ENCODE data around the gene HIBADH.
A peak's percentile ranks its signal among the peaks of the same experiment; 100 is the strongest.
"Not testable (repeated sequence)": the region's sequence is repeated elsewhere in the genome, so short reads cannot be mapped to it uniquely, and the experiment has no call there.

Gene HIBADH

DNA sequence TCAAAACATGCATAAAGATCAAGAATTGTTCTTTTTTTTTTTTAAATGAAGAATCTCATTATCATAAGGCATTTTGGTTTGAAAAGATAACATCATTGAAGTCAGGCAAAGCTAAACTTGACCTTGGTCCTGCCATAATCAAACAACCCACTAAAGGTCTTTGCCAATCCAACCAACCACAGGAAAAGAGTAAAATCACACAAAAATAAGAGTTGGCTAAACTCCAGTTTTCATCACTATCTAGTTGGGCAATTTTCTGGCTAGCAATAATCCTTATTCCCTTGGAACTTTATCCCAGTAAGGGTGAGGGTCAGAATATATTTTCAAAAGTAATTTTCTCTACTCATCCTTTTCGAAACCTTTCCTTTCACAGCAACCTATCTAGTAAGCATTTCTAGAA is 62.4 kb downstream of the HIBADH start:
- no peak for DNase-seq (ENCODE audit: low read depth)

DNA sequence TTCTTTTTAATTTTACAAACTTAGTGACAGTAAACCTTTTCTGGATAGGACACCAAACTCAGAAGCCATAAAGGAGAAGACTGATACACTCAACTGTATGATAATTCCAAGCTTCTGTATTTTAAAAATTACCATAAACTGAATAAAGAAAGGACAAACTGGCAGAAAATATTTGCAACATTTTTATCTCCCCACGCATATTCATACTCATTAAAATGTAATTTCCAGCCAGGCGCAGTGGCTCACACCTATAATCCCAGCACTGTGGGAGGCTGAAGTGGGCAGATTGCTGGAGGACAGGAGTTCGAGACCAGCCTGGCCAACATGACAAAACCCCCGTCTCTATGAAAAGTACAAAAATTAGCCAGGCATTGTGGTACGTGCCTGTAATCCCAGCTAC is 67.7 kb downstream of the HIBADH start:
- DNase-seq (ENCODE audit: low read depth): no peak

DNA sequence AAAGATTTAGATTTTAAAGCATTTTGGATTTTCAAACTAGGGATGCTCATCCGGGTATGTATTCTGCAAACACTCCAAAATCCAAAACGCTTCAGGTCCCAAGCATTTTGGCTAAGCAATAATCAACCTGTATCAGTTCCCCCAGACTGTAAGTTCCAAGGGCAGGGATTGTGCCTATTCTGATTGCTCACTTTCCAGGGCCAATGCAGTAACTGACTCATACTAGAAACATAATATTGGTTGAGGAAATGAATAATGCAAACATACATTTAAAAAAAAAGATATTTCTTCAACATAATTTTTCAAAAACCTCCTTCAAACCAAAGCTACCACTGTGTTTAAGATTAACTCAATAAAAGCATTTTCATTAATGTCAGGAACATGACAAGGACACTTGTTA is 69.5 kb downstream of the HIBADH start:
- DNase-seq (ENCODE audit: low read depth): no peak

DNA sequence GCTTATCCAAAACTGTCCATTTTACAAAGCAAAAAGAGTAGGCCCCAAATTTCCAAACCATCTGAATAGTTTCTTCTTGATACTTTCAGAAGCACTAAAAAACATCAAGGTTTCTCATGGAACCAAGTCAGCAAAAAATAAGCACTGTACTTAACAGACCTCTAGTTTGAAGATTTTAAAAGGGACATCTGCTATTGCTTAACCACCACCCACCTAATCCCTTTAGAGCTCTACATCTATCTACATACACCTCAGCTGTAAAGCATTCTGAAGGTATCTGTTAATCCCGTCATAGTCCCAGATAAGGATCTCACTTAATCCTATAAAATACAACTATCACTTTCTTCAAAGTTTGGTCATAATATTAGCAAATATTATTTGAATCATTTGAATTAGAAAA is 72.3 kb downstream of the HIBADH start:
- no peak for DNase-seq (ENCODE audit: low read depth)

DNA sequence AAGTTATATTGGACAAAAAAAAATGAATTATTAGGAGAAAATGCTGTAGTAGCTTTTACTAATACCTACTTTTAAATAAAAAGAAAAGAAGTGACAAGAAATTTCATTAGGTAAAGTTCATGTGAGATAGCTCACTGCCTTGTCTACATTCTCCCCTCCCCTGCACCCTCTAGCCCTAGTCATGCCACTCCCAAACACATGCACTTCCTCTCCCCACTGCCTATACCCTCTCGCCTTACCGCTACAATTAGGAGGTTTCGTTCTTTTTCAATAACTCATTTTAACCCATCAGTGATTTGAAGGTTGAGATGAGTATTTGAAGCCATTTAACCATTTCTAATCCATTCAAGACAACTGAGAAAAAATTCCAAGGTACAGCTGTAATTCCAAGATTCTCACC is 75.3 kb downstream of the HIBADH start:
- DNase-seq (ENCODE audit: low read depth): no peak

DNA sequence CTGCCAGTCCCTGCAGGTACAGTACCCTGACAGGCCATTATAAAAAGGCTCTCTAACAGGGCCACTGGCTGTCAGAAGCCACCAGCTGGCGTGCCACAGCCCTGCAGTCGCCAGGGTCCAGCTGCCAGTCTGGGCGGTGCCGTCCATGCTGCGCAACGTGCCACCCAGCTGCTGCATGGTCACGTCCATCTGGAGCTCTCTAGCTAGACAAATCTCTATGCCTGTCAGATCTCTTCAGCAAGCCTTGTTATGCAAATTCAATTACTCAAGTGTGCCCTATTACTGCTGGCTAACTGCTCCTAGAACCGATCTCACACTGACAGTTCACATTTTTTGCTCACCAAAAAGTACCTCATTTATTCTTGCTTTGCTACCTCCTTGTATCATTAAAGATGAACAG is 75.9 kb downstream of the HIBADH start:
- DNase-seq (ENCODE audit: low read depth): no peak

DNA sequence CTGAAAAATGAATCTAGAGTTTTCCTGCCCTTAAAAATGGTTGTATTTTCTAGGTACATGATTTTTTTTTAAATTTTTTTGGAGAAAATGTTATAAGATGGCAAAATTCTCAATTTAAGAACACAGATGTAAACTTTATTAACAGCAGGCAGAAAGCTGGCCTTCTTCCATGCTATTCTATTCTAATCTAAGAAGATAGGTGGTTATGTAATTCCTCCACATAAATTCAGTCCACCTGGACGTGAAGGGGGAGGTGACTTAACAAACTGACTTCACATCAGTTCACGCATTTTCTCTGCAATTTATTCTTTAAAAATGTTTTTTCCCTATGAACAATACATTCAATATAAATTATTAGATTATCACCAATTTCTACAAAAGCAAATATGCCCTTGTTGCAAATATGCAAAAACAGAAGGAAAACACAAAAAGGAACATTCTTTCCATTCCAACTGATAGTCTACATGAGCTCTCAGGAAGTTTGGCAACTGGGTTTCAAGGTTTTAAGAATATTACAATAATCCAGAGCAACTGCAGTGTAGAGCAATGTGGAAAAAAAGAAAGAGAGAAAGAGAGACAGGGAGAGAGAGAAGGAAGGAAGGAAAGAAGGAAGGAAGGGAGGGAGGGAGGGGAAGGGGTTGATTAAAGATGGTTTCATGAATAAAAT is 76.8 kb downstream of the HIBADH start:
- no peak for DNase-seq (ENCODE audit: low read depth)

DNA sequence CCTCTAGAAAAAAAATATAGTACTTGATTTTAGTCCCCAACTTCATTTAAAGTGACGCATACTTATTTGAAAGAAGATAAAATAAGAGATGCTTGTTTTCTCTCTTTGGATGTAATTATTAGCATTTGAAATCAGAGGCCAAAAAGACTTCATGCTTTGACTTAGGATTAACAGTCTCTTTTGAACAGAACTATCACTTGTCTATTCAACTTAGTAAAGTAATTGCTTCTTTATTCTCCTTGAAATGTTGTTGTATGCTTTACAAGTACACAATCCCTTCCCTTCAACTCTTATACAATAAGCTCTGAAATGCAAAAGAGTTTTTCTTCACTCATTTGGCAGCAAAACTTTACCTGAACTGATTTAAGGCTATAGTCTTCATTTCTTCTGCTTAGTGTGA is 80.8 kb downstream of the HIBADH start:
- no peak for DNase-seq (ENCODE audit: low read depth)

DNA sequence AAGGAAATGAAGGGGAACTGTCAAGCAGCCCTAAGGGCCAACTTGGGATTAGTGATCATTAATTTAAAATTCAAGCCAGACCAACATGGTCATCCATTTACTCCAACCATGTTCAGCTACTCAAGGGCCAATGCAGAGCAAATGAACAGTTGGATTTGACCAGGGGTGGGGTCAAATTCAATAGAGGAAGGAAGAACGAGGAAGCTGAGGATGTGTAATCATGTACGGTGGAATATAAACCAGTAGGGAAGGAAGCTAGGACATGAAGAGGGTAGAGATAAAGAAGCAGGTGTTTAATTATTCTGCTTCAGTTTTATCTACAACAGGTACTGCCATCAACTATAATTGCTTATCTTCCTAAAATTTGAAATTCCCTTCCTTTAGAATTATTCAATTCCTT is 81.6 kb downstream of the HIBADH start:
- DNase-seq (ENCODE audit: low read depth): no peak

DNA sequence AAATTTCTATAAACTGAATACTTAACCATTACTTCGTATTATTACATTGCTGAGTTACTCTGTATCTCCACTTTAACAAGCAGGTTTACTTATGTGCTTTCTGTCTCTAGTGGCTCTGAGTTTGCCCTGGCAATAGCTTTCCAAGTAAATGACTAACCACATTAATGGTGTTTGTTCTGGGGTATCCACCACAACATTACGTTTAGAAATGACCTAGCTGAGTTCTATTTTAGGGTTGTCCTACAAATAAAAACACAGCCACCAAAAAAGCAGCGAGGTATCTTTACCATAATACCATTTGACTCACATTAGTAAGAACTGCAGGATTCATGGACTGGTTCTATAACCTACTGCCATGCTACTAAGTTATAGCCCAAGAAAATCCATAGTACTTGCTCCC is 83.1 kb downstream of the HIBADH start:
- DNase-seq (ENCODE audit: low read depth): no peak

DNA sequence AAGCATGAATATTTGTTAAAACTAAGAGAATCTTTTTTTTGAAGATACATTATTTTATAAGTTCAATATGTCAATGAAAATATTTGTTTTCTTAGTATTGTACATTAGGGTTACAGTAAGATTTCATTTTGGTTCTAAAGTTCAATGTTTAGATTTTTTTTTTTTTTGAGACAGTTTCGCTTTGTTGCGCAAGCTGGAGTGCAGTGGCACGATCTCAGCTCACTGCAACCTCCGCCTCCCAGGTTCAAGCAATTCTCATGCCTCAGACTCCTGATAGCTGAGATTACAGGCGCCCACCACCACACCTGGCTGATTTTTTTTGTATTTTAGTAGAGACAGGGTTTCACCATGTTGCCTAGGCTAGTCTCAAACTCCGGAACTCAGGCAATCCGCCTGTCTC is 84.5 kb downstream of the HIBADH start:
- DNase-seq (ENCODE audit: low read depth): not testable (repeated sequence)

DNA sequence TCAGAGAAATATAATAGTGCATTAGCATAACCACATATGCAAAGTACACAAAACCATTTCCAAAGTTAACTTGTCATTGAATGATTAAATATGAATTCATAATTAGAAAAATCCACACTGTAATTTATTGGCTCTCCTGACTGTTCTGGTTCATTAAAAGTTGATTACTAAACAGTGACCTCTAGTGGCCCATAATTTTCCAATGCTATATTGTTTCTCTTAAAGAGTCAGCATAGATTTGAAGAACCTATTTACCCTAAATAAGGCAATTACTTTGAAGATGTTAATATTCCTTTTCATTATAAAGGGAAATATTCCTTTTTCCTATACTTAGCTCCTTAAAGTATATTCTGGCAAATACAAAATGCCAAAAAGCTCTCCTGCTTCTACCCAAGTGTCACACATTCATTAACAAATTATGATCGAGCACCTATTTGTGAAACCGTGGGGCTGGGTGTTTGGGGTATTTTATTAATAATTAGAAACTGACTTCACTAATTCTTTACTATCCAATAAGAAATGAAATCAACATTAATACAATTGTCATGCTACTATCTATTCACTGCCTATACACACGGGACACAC is 86.2 kb downstream of the HIBADH start:
- peak; percentile 64 for DNase-seq (ENCODE audit: low read depth)

DNA sequence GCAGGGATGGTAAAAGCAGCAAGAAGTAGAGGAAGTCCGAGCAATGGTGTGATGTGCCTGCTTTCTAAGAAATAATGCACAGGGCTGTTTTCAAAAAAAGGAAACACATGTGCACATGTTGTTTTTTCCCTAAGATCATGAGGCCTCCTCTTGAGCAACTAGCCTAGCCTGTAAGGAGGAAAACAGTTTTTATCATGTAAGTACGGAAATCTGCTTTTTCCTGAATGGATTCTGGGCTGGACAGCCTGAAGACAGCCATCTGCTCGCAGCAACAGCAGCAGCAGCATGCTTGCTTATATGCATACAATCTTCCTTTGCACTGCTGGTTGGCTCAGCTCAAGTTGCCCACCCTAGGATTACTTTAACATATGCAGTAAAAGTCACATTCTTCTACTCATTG is 87.1 kb downstream of the HIBADH start:
- no peak for DNase-seq (ENCODE audit: low read depth)

DNA sequence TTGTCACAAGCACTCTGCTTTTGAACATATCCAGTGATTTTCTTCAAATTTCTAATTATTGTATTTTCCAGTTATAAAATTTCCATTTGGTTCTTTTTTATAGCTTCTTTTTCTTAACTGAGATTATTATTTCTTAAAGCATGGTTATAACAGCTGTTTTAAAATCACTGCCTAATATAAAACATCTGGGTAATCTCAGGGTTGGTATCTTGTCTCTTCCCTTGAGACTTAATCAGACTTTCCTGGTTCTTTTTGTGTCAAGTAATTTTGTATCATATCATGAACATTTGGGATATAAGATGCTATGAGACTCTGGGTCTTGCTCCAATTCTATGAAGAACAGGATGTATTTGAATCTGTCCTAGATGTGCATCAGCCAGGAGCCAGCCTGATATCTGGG is 93.6 kb downstream of the HIBADH start:
- DNase-seq (ENCODE audit: low read depth): no peak

DNA sequence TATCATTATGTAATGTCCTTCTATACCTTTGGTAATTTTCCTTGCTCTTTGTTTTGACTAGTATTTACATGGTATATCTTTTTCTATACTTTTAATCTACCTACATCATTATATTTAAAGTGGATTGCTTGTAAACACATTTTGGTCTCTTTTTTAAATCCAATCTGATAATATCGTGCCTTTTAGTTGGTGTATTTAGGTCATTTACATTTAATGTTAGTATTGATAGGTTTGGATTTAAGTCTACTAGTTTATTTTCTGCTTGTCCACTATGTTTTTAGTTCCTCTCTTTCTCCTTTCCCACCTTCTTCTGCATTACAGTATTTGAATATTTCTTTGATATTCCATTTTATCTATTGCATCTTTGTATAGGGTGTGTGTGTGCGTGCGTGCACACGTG is 95.4 kb downstream of the HIBADH start:
- DNase-seq (ENCODE audit: low read depth): no peak

DNA sequence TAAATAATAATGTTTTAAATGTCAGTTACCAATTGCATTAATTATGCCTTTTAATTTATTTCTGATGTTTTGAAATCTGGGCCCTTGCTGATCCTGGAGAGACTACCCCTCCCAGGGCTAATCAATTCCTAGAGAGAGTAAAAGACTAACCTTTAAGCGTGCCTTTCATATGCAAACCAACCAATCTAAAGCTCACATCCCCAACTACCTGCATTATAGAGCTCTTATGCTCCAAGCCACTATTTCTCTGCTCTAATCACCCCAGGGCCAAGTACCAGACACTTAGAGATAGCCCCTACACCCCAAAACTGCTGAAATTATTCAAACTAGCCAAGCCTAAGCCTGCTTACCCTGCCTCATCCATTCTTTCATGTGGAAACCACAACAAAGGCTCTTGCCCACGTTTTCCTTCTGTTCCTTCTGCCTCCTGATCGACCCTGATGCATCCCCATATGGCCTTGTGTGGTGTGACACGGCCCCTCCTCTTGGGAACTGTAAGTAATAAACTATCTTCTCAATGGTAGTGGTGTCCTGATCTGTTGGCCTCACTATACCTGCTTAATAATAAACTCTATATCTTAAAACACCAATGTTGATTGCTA is 97.7 kb downstream of the HIBADH start:
- DNase-seq (ENCODE audit: low read depth): no peak

DNA sequence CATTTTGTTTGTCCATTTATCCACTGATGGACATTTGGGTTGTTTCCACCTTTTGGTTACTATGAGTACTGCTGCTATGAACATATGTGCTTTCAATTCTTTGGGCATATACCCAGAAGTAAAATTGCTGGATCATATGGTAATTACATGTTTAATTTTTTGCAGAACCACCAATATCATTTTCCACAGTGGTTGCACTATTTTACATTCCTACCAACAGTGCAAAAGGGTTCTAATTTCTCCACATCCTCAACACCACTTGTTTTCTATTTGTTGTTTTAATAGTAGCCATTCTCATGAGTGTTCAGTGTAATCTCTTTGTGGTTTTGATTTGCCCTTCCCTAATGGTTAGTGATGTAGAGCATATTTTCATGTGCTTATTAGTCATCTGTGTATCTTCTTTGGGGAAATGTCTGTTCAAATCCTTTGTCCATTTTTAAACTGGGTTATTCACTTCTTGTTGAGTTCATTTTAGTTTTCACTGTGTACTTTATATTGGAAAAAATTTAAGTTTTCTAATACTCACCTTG is 101.9 kb downstream of the HIBADH start:
- peak; percentile 56 for DNase-seq (ENCODE audit: low read depth)

DNA sequence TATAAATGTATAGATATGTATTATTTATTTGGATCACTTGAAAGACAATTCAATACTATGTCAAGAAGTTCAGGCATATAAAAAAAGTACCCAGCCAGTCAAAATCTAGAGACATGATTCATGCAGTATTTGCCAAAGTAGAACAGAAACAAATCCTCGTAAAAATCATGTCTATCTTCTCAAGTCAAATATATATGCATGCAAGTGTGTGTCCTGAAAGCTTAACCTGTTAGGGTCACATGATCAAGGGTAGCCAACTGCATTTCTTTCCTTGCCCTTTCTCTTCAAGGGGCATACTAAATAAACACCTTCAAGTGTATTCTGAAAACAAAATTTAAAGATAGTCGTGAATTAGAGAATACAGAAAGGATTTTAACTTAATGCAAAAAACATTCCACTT is 107.0 kb downstream of the HIBADH start:
- no peak for DNase-seq (ENCODE audit: low read depth)

DNA sequence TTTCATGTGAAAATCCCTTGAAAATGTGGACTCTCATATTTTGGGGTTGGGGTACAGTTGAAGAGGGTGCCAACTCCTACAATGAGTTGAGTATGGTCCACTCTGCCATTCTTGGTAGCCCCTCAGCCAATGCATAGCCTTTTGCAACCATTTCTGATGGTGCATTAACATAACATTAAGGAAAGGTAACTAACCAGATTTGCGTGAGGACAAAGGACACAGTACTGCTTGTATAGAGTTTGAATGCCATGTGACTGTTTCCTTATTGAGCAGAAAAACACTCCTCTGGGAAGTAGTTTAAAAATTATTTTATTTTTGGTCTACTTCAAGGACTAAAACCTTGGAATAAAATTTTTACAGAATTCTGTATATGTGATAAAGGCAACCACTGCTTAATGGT is 107.9 kb downstream of the HIBADH start:
- DNase-seq (ENCODE audit: low read depth): no peak

DNA sequence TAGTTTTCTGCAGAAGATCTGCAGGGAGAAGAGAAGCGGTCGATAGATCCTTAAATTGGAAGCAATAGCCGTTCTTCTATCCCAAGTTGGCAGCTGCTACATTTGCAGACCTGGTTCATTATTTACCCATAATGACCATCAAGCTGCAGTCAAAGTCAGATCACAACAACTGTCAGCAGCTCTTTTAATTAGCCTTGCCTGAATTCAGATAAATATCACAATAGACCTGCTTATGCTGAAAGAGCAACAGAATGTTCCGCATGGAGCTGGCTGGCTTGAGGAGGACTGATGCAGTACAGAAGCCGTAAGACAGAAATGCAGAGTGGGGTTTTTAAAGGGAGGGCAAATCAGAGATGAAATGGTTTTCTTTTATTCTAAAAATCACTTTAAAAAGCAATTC is 109.4 kb downstream of the HIBADH start:
- no peak for DNase-seq (ENCODE audit: low read depth)

DNA sequence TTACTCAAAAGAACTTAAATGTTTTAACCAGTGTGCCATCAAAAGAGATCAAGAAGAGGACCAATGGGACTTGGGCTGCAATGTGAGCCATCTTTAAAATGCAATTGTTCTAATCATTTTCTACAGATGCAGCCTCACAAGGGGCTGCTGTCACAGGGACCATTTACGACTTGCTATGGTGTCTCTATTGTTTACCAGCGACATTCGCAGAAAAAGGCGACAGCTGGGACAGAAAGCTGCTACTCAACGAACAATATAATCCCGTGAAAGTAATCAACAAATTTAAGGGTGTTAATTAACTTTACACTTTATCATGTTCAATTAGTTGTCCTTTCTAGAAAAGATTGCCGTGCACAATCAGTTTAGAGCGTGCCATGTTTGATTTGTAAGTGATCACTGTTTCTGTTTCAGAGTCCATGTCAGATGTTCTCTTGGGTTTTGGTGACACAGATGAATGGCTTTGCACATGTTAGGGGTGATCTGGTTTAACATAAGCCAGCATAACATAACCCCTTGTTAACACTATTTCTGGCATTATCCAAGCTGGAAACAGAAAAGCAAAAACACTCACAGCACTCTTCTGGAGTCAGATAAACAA is 110.8 kb downstream of the HIBADH start:
- no peak for DNase-seq (ENCODE audit: low read depth)

DNA sequence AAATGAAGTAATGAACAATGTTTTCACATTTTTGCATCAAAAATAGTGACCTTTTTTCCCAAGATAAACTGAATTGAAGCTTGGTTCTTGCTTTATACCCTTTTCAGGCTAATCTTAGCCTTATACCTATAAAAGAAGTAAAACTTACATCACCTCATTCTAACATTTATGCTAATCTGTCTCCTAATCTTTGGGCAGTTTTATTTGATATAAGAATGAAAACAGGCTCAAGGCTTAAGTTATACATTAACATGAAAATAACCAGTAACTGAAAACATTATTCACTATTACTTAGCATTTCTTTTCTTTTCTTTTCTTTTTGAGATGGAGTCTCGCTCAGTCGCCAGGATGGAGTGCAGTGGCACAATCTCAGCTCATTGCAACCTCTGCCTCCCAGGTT is 113.1 kb downstream of the HIBADH start:
- no peak for DNase-seq (ENCODE audit: low read depth)

DNA sequence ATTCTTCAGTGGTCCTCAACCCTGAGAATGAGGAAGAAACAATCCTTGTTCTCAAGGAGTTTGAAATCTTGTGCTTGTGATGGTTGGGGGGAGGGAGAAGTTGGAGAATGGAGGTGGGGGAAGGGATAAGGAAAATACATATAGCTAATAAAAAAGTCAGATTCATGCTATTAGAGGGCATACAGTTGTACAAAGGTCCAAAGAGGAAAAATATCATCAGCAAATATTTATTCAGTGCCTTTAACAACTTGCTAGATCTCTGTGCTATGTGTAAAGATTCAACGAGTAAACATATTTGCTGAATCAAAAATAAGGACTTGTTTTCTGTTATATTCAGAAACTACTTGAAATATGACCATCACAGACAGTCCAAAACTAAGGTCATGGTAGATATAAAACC is 114.4 kb downstream of the HIBADH start:
- no peak for DNase-seq (ENCODE audit: low read depth)

Measured in HS-5 (cell line).